Stomach (tissue), 4 donors: ENCODE measurements around the gene ZNF185.

Experiments used
- EP300 ChIP-seq: sonication (generic); formaldehyde crosslinking; IDR thresholded peaks from one replicate; pipeline ENCODE4 v1.6.1; 2017; ENCODE audit warnings: antibody characterized with exemption
- POLR2A ChIP-seq, 4 donors: fragments of 450-650 bp; IDR thresholded peaks; one replicate each; pipeline ENCODE4 v1.6.1; 2016; ENCODE audit warnings: antibody characterized with exemption in 4 of 4, control low read depth in 2 of 4, mild to moderate bottlenecking in 1 of 4, moderate library complexity in 1 of 4
- POLR2AphosphoS5 ChIP-seq, 3 donors: sonication (generic); formaldehyde crosslinking; IDR thresholded peaks; one replicate each; pipeline ENCODE4 v1.6.1; 2016; ENCODE audit warnings: antibody characterized with exemption in 3 of 3
- TF ChIP-seq, protein P1 (sequence below), 7 experiments: fragments of 450-650 bp in 4 of 7; fragments of 200-600 bp in 3 of 7; sonication (generic) in 3 of 7; IDR thresholded peaks; one replicate each; pipeline ENCODE4 v1.5.1; 2016 to 2019; ENCODE audit warnings: antibody characterized with exemption in 7 of 7, control low read depth in 2 of 7, mild to moderate bottlenecking in 1 of 7

GRCh38 chrX:152876931-152877840, 20.7 kb upstream of the ZNF185 start:
- TF ChIP-seq POLR2A (IDR thresholded peaks at IDR 0.05): no peak
- TF ChIP-seq, protein P1, sequence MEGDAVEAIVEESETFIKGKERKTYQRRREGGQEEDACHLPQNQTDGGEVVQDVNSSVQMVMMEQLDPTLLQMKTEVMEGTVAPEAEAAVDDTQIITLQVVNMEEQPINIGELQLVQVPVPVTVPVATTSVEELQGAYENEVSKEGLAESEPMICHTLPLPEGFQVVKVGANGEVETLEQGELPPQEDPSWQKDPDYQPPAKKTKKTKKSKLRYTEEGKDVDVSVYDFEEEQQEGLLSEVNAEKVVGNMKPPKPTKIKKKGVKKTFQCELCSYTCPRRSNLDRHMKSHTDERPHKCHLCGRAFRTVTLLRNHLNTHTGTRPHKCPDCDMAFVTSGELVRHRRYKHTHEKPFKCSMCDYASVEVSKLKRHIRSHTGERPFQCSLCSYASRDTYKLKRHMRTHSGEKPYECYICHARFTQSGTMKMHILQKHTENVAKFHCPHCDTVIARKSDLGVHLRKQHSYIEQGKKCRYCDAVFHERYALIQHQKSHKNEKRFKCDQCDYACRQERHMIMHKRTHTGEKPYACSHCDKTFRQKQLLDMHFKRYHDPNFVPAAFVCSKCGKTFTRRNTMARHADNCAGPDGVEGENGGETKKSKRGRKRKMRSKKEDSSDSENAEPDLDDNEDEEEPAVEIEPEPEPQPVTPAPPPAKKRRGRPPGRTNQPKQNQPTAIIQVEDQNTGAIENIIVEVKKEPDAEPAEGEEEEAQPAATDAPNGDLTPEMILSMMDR (IDR thresholded peaks at IDR 0.05): no peak
- TF ChIP-seq POLR2AphosphoS5 (IDR thresholded peaks at IDR 0.05): no peak
- no peak for TF ChIP-seq EP300
